Measurements from ENCODE around the gene EPB41. TPM values are rescaled to one million over a fixed set of nuclear protein-coding genes. Genes with fewer than 3 reads are reported as not detected.

Gene EPB41
- total RNA-seq, 3 donors from 2014 or later (not counting 1 experiment from before 2014, with no cell fraction given), result 151 to 196 (median 172) TPM

DNA sequence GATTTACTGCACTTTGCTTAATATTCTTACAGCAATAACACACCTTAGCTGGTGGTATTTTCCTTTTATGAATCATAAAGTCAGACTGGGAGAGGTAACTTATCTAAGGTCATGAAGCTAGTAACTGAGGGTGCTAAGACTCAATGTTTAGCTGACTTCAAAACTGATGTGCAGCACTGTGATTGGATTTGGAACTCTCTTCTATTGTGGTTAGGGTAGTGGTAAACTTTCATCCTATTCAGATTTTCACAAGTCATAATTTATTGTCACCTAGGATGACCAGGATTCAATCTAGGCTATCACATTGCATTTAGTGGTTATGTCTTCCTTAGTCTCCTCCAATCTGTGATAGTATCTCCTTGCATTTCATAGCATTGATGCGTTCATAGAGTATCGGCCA, 18.9 kb downstream of the EPB41 start:
- Histone ChIP-seq H3K27me3 (ENCODE audit: control insufficient read depth, insufficient read depth, low read length) (no peaks in the 10 kb centered on the region), H3K36me3 (ENCODE audit: control insufficient read depth, insufficient read depth, low read length) (no peaks in the 10 kb centered on the region), H3K9me3 (ENCODE audit: control insufficient read depth, insufficient read depth, low read length) (no peaks in the 10 kb centered on the region), H3K4me1 (ENCODE audit: control insufficient read depth, insufficient read depth, low read length) (peaks cover 51% of the 10 kb centered on the region), H3K27ac (ENCODE audit: low read length) (peak overlapping the region; percentile 33), H3K4me3 (ENCODE audit: low read length) (no peak overlapping the region)
- H3K27ac Mint-ChIP-seq, result peak overlapping the region; percentile 83 to 87
- no peaks in the 10 kb centered on the region for H3K36me3 Mint-ChIP-seq
- peak overlapping the region; percentile 5 for H3K4me3 Mint-ChIP-seq
- no peaks in the 10 kb centered on the region for H3K27me3 Mint-ChIP-seq (ENCODE audit: low read depth in 2 of 2)
- H3K4me1 Mint-ChIP-seq, result peaks cover 63 to 66% of the 10 kb centered on the region in 2 donors
- TF ChIP-seq, protein P1, sequence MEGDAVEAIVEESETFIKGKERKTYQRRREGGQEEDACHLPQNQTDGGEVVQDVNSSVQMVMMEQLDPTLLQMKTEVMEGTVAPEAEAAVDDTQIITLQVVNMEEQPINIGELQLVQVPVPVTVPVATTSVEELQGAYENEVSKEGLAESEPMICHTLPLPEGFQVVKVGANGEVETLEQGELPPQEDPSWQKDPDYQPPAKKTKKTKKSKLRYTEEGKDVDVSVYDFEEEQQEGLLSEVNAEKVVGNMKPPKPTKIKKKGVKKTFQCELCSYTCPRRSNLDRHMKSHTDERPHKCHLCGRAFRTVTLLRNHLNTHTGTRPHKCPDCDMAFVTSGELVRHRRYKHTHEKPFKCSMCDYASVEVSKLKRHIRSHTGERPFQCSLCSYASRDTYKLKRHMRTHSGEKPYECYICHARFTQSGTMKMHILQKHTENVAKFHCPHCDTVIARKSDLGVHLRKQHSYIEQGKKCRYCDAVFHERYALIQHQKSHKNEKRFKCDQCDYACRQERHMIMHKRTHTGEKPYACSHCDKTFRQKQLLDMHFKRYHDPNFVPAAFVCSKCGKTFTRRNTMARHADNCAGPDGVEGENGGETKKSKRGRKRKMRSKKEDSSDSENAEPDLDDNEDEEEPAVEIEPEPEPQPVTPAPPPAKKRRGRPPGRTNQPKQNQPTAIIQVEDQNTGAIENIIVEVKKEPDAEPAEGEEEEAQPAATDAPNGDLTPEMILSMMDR (IDR thresholded peaks at IDR 0.05), result no peak
- no peaks in the 10 kb centered on the region for H3K9me3 Mint-ChIP-seq
- 59% methylated on average over 2 of the region's 2 CpGs for WGBS (ENCODE audit: insufficient coverage)
- intact Hi-C loops (cut with micrococcal nuclease), result no loop called here
- ATAC-seq (peak; percentile 30 to 61 (median 49)), DNase-seq (peak in 1 of 2 donors; percentile 56)

DNA sequence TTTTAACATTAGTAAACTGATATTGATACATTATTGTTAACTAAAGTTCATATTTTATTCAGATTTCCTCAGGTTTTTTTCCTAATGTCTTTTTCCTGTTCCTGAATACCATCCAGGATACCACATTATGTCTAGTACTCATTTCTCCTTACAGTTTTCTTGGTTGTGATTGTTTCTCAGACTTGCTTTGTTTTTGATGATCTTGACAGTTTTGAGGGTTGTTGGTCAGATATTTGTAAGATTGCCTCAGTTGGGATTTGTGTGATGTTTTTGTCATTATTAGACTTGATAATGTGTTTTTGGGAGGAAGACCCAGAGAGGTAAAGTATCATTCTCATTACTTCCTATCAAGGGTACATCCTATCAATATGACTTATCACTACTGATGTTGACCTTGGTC, 19.5 kb downstream of the EPB41 start:
- Histone ChIP-seq H3K36me3 (ENCODE audit: control insufficient read depth, insufficient read depth, low read length) (no peaks in the 10 kb centered on the region), H3K4me1 (ENCODE audit: control insufficient read depth, insufficient read depth, low read length) (peaks cover 51% of the 10 kb centered on the region), H3K27me3 (ENCODE audit: control insufficient read depth, insufficient read depth, low read length) (no peaks in the 10 kb centered on the region), H3K27ac (ENCODE audit: low read length) (no peak overlapping the region), H3K9me3 (ENCODE audit: control insufficient read depth, insufficient read depth, low read length) (no peaks in the 10 kb centered on the region), H3K4me3 (ENCODE audit: low read length) (no peak overlapping the region)
- Mint-ChIP-seq H3K4me3 (peak overlapping the region; percentile 43), H3K4me1 (peaks cover 62 to 65% of the 10 kb centered on the region in 2 donors), H3K27me3 (ENCODE audit: low read depth in 2 of 2) (no peaks in the 10 kb centered on the region), H3K27ac (peak overlapping the region; percentile 83 to 87), H3K36me3 (no peaks in the 10 kb centered on the region), H3K9me3 (no peaks in the 10 kb centered on the region)
- DNase-seq (no peak), ATAC-seq (no peak)
- TF ChIP-seq, protein P1 (IDR thresholded peaks at IDR 0.05), result no peak
- intact Hi-C loops (cut with micrococcal nuclease), result no loop called here

DNA sequence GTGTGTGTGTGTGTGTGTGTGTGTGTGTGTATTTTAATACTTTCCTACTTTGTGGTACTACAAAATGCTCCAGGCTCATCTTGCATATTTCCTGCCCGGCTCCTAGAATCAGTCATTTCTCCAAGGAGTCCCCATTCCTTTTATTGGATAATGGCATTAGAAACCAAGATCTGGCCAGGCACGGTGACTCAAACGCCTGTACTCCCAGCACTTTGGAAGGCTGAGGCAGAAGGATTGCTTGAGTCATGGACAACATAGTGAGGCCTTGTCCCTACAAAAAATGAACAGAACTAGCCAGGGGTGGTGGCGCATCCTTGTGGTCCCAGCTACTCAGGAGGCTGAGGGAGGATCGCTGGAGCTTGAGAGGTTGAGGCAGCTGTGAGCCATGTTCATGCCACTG, 20.3 kb downstream of the EPB41 start:
- Histone ChIP-seq H3K9me3 (ENCODE audit: control insufficient read depth, insufficient read depth, low read length) (no peaks in the 10 kb centered on the region), H3K4me1 (ENCODE audit: control insufficient read depth, insufficient read depth, low read length) (peaks cover 43% of the 10 kb centered on the region), H3K4me3 (ENCODE audit: low read length) (no peak overlapping the region), H3K27me3 (ENCODE audit: control insufficient read depth, insufficient read depth, low read length) (no peaks in the 10 kb centered on the region), H3K27ac (ENCODE audit: low read length) (no peak overlapping the region), H3K36me3 (ENCODE audit: control insufficient read depth, insufficient read depth, low read length) (no peaks in the 10 kb centered on the region)
- DNase-seq, result no peak
- Mint-ChIP-seq H3K4me3 (no peak overlapping the region), H3K9me3 (no peaks in the 10 kb centered on the region), H3K27ac (peak overlapping the region; percentile 83 to 87), H3K36me3 (no peaks in the 10 kb centered on the region), H3K27me3 (ENCODE audit: low read depth in 2 of 2) (no peaks in the 10 kb centered on the region), H3K4me1 (peaks cover 64 to 67% of the 10 kb centered on the region in 2 donors)
- WGBS (ENCODE audit: insufficient coverage), result 98% methylated on average over 5 of the region's 5 CpGs
- TF ChIP-seq, protein P1 (IDR thresholded peaks at IDR 0.05), result no peak
- intact Hi-C loops (cut with micrococcal nuclease), result no loop called here
- no peak for ATAC-seq

DNA sequence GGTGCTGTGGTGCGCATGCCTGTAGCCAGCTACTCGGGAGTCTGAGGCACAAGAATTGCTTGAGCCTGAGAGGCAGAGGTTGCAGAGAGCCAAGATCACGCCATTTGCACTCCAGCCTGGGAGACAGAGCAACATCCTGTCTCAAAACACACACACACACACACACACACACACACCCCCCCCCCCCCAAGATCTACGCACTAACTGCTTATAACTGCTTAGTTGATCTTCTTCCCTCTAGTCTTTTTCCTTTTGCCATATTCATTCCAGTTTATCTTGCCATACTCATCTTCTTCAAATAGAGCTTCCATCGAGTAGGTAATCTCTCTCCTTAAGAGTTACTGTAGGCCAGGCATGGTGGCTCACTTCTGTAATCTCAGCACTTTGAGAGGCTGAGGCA, 20.9 kb downstream of the EPB41 start:
- Mint-ChIP-seq H3K36me3 (no peaks in the 10 kb centered on the region), H3K27ac (peak overlapping the region in 1 of 2 donors; percentile 7), H3K4me3 (no peak overlapping the region), H3K4me1 (peaks cover 67 to 69% of the 10 kb centered on the region in 2 donors), H3K27me3 (ENCODE audit: low read depth in 2 of 2) (no peaks in the 10 kb centered on the region), H3K9me3 (no peaks in the 10 kb centered on the region)
- ATAC-seq (no peak), DNase-seq (no peak)
- Histone ChIP-seq H3K9me3 (ENCODE audit: control insufficient read depth, insufficient read depth, low read length) (no peaks in the 10 kb centered on the region), H3K36me3 (ENCODE audit: control insufficient read depth, insufficient read depth, low read length) (no peaks in the 10 kb centered on the region), H3K27me3 (ENCODE audit: control insufficient read depth, insufficient read depth, low read length) (no peaks in the 10 kb centered on the region), H3K4me1 (ENCODE audit: control insufficient read depth, insufficient read depth, low read length) (peaks cover 38% of the 10 kb centered on the region), H3K4me3 (ENCODE audit: low read length) (no peak overlapping the region), H3K27ac (ENCODE audit: low read length) (no peak overlapping the region)
- TF ChIP-seq, protein P1 (IDR thresholded peaks at IDR 0.05), result no peak
- intact Hi-C loops (cut with micrococcal nuclease), result no loop called here
- 92% methylated on average over 5 of the region's 5 CpGs for WGBS (ENCODE audit: insufficient coverage)
